AG09309 (cell line): ENCODE data around the gene XIRP2.

Source experiments
- DNase-seq: peaks from one replicate; pipeline ENCODE4 v3.0.0-alpha.2; 2010; ENCODE audit warnings: low read depth
- H3K4me3 ChIP-seq: 2 replicates; pipeline ENCODE4 v1.5.1; 2011; ENCODE audit warnings: mild to moderate bottlenecking, low read depth, low read length, moderate library complexity; ENCODE audit not compliant: control insufficient read depth
- TF ChIP-seq, protein P1 (sequence below): IDR thresholded peaks from 2 replicates; pipeline ENCODE4 v1.5.1; 2011; ENCODE audit warnings: mild to moderate bottlenecking, low read depth, low read length, inconsistent platforms; ENCODE audit not compliant: insufficient read depth, control insufficient read depth; ENCODE audit errors: missing control alignments

The XIRP2 gene

DNA sequence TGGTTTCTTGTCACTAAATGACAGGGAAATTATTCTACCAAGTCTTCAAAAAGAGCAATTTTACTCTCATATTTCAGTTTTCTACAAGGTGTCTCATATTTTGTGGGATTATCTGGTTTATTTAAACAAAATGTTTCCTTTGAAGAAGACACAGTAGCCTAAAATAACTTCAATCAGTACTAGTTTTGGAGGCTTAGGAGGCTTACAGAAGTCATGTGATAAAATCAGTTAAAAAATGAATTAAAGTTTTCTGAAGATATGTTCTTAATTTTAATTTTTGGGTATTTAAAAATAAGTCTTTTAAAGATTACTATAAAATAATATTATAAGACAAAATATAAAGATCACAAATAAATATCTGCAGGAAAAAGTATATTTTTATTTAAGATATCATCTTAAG is 95.9 kb downstream of the XIRP2 start:
- H3K4me3 ChIP-seq: no peak overlapping the region
- DNase-seq: no peak
- TF ChIP-seq, protein P1, sequence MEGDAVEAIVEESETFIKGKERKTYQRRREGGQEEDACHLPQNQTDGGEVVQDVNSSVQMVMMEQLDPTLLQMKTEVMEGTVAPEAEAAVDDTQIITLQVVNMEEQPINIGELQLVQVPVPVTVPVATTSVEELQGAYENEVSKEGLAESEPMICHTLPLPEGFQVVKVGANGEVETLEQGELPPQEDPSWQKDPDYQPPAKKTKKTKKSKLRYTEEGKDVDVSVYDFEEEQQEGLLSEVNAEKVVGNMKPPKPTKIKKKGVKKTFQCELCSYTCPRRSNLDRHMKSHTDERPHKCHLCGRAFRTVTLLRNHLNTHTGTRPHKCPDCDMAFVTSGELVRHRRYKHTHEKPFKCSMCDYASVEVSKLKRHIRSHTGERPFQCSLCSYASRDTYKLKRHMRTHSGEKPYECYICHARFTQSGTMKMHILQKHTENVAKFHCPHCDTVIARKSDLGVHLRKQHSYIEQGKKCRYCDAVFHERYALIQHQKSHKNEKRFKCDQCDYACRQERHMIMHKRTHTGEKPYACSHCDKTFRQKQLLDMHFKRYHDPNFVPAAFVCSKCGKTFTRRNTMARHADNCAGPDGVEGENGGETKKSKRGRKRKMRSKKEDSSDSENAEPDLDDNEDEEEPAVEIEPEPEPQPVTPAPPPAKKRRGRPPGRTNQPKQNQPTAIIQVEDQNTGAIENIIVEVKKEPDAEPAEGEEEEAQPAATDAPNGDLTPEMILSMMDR: no peak

DNA sequence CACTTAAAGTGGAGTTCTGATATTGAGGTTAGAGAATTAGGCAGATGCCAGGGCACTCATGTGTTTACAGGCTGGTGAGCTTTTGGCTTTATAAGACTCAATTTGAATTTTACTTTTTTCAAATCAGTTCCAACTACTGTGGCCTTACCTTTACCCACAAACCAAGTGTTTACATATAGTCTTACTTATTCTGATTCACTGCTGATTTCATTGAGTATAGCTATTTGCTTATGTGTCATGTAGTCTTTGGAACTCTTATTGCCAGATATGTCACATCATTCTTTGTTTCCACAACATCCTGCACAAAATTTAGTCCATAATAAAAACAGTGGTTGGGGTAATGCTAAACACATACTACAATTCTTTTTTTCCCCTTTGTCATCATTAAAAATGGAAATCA is 96.5 kb downstream of the XIRP2 start:
- no peak for DNase-seq
- TF ChIP-seq, protein P1: no peak
- H3K4me3 ChIP-seq: no peak overlapping the region

- H3K4me3 ChIP-seq: no peak overlapping the region
- TF ChIP-seq, protein P1: no peak
- DNase-seq: no peak
Measured at GRCh38 chr2:166994588-166995336, 106.5 kb downstream of the XIRP2 start.

GRCh38 chr2:166996465-166996864 is 108.2 kb downstream of the XIRP2 start:
- no peak overlapping the region for H3K4me3 ChIP-seq
- TF ChIP-seq, protein P1: no peak
- DNase-seq: no peak

DNA sequence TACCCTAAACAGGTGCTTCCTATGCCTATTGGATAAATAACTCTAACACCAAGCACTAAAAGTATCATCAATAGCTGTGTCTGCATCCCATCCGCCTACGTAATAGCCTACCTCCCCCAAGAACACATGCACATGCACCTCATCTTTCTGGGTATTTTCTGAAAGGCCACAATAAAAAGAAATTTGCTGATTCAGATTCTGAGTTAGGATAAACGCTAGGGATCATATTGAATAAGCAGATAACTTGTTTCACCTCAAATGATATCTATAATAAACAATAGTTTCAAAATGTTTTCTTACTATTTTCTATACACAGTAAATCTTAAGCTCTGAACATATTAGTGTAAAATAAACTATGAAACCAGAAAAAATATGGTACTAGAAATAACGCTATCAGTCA is 112.9 kb downstream of the XIRP2 start:
- no peak for DNase-seq
- TF ChIP-seq, protein P1: no peak
- no peak overlapping the region for H3K4me3 ChIP-seq

DNA sequence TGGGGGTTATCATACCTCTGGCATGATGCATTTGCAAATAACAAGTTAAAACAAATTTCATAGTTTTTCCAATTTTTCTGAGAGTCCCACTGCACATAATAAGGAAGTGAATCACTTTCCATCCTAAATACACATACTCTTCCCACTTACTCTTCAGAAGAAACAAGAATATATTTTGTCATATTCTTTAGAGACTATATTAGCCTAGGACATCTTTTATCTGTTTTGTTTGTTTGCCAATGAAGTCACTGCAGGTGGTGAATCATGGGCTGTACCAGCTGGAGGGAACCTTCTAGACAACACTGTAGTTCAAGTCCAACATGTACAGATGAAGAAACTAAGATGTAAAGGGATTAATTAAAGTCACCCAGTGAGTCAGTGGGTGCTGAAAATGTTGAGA is 116.8 kb downstream of the XIRP2 start:
- TF ChIP-seq, protein P1: no peak
- no peak overlapping the region for H3K4me3 ChIP-seq
- DNase-seq: no peak
